Omental fat pad (tissue), 4 donors: ENCODE results near the gene COL9A3. TPM values are rescaled to one million over a fixed set of nuclear protein-coding genes. Genes with fewer than 3 reads are reported as not detected.

ENCODE experiments used
- ATAC-seq: fragments of 150-250 bp; one replicate; pipeline ENCODE4 v1.9.1; 2016; ENCODE audit warnings: mild to moderate bottlenecking, moderate library complexity; ENCODE audit not compliant: low FRiP score
- DNase-seq: peaks from one replicate; pipeline ENCODE4 v3.0.0-alpha.2; 2019; ENCODE audit warnings: low spot score
- CTCF ChIP-seq, 3 donors: fragments of 450-650 bp; IDR thresholded peaks; one replicate each; pipeline ENCODE4 v1.5.1; 2016 to 2017; ENCODE audit warnings: antibody characterized with exemption in 3 of 3, mild to moderate bottlenecking in 3 of 3, moderate library complexity in 2 of 3
- total RNA-seq, 4 donors: library from RNA; depleted of rRNA; stranded (reverse); fragments of >200 nt; gene quantifications; one replicate each; pipeline ENCODE4 v1.1.0, GENCODE V29; 2016

COL9A3 gene
- total RNA-seq, 4 donors from 2014 or later = 2.3 to 6.3 (median 3.6) TPM

GRCh38 chr20:62792182-62792939 is 24.5 kb upstream of the COL9A3 start:
- no peak for TF ChIP-seq CTCF (IDR thresholded peaks at IDR 0.05)
- DNase-seq = no peak
- no peak for ATAC-seq

DNA sequence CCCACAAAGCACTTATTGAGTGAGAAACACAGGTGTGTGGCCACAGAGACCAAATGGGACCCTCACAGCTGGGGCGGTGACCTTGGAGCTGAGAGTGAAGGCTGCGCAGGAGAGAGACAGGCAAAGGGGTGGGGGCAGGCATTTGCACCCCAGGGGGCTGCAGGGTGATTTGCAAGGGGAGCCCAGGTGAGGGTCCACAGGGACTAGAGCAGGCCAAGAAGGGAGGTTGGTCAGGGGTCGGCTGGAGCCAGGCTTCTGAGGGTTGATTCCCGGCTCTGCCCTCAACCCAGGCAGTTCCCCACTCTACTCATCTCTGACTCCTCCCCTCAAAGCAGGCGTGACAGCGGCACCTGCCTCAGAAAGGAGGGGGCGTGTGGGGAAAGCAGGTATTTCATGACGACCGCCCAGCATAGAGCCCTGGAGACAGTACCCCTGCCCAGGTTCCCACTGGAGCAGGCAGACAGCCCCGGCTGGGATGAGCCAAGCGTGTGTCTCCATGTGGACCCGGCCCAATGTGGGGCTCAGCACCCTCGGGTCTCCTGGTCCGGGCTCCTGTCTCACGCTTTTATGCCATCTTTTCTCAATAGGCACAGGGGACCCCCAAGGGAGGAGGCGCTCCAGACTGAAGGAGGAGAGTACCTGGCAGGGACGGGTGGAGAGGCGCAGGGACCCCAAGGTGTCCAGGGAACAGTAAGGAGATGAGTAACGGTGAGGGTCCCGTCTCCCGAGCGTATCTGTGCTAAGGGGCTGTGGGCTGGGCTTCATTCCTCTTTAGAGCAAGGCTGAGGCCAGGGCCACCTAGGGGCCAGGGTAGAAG is 23.7 kb upstream of the COL9A3 start:
- no peak for TF ChIP-seq CTCF (IDR thresholded peaks at IDR 0.05)
- DNase-seq (no peak), ATAC-seq (no peak)

- ATAC-seq (no peak), DNase-seq (no peak)
- no peak for TF ChIP-seq CTCF (IDR thresholded peaks at IDR 0.05)
These were observed 23.2 kb upstream of the COL9A3 start for GRCh38 chr20:62793757-62794006.

- DNase-seq (peak; percentile 88), ATAC-seq (peak; percentile 84)
- TF ChIP-seq CTCF (IDR thresholded peaks at IDR 0.05) = no peak
These were observed 22.7 kb upstream of the COL9A3 start for GRCh38 chr20:62794007-62794724.

GRCh38 chr20:62795023-62795761 is 21.7 kb upstream of the COL9A3 start:
- ATAC-seq (no peak), DNase-seq (no peak)
- no peak for TF ChIP-seq CTCF (IDR thresholded peaks at IDR 0.05)

DNA sequence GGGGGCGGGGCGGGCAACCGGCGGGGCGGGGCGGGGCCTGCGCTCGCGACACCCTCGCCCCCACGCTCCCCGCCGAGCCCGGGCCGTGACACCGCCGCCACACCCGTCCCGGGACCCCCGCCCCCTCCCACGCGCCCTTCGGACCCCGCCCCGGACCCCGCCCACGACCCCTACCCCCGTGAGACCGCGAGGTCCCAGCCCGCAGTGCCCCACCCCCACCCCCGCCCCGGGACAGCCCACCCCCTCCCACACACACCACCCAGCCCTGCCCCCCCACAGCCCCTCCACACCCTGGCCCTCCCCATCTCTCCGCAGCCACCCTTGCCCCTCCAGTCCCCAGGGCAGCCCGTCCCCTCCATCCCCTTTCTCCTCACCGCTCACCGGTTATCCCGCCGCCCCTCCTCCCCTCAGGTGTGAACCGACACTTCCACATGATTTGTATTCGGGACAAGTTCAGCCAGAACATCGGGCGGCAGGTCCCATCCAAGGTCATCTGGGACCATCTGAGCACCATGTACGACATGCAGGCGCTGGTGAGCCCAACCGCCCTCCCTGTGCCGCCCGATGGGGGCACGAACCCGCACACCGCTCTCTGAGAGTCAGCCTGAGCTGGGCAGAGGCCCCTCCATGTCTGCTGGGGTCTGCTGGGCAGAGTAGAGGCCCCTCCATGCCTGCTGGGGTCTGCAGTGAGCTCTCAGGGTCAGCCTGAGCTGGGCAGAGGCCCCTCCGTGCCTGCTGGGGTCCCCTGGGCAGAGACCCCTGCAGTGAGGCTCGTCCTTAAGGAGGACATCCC is 20.0 kb upstream of the COL9A3 start:
- no peak for TF ChIP-seq CTCF (IDR thresholded peaks at IDR 0.05)
- DNase-seq (no peak), ATAC-seq (no peak)
